ENCODE results near the gene OR4F6. TPM values are rescaled to one million over a fixed set of nuclear protein-coding genes. Genes with fewer than 3 reads are reported as not detected.

Gene OR4F6
- total and polyA plus RNA-seq, 9 of the 15 experiments (the other 6 are each of a cell fraction or from before 2014, with no cell fraction given): not detected

- TF ChIP-seq CEBPZ (IDR thresholded peaks at IDR 0.05; ENCODE audit: borderline replicate concordance, low read depth, low read length): no peak
- TF ChIP-seq ETS1 (conservative IDR thresholded peaks at IDR 0.05; ENCODE audit: control insufficient read depth, low read depth, low read length): no peak
- TF ChIP-seq HNRNPK (IDR thresholded peaks at IDR 0.05; ENCODE audit: low read depth, low read length, poor library complexity, severe bottlenecking): no peak
- no peak for TF ChIP-seq FOXO4 (CRISPR knock-in tag; IDR thresholded peaks at IDR 0.05)
- no peak for TF ChIP-seq HNRNPL (IDR thresholded peaks at IDR 0.05; ENCODE audit: low read depth, low read length)
- TF ChIP-seq ZNF274 (IDR thresholded peaks at IDR 0.05; ENCODE audit: borderline replicate concordance, low read depth, low read length): no peak
Observed at GRCh38 chr15:101852356-101852755, 49.0 kb downstream of the OR4F6 start (continued).

Small RNA genes lying within 50 kb of the gene (small RNA-seq; reads per million reads assigned to genes)
- gene RN7SL209P: not detected

Other genes with a start within 250 kb of the OR4F6 start
- 16.5 and 23.5 TPM in 2 replicates for gene TM2D3, start 151.1 kb upstream of the OR4F6 start, total RNA-seq (2014; rRNA removed)
- gene TM2D3, start 151.1 kb upstream of the OR4F6 start, total RNA-seq (2014; rRNA removed; fragmentation: Illumina TruSeq; extraction: Trizol): 31.3 and 32.4 TPM in 2 replicates
- 34.1 and 34.9 TPM in 2 replicates for gene TM2D3, start 151.1 kb upstream of the OR4F6 start, total RNA-seq (2015; rRNA removed; fragmentation: Illumina TruSeq; extraction: Trizol)
- 27.4 and 28.9 TPM in 2 replicates for gene TM2D3, start 151.1 kb upstream of the OR4F6 start, total RNA-seq (2021)
- 59.5 and 61.0 TPM in 2 replicates for gene TM2D3, start 151.1 kb upstream of the OR4F6 start, polyA plus RNA-seq (2011; rRNA removed)
- gene TM2D3, start 151.1 kb upstream of the OR4F6 start, polyA plus RNA-seq (2014; fragmentation: Illumina TruSeq; extraction: Trizol): 25.3 and 26.8 TPM in 2 replicates
- gene TM2D3, start 151.1 kb upstream of the OR4F6 start, polyA plus RNA-seq (2014; fragmentation: Nextera tagmentation; extraction: Ambion mirVana): 10 to 100 TPM; 59.2 to 67.9 TPM
- gene TM2D3, start 151.1 kb upstream of the OR4F6 start, polyA plus RNA-seq (2014; rRNA removed): 27.9 and 28.2 TPM in 2 replicates
- gene TARS3, start 79.0 kb upstream of the OR4F6 start, total RNA-seq (2014; rRNA removed): 12.1 and 13.3 TPM in 2 replicates
- gene TARS3, start 79.0 kb upstream of the OR4F6 start, total RNA-seq (2014; rRNA removed; fragmentation: Illumina TruSeq; extraction: Trizol): 13.2 and 14.5 TPM in 2 replicates
- 14.3 and 14.7 TPM in 2 replicates for gene TARS3, start 79.0 kb upstream of the OR4F6 start, total RNA-seq (2015; rRNA removed; fragmentation: Illumina TruSeq; extraction: Trizol)
- 8.6 and 8.7 TPM in 2 replicates for gene TARS3, start 79.0 kb upstream of the OR4F6 start, total RNA-seq (2021)
- gene TARS3, start 79.0 kb upstream of the OR4F6 start, polyA plus RNA-seq (2011; rRNA removed): 5.1 and 5.8 TPM in 2 replicates
- gene TARS3, start 79.0 kb upstream of the OR4F6 start, polyA plus RNA-seq (2014; fragmentation: Illumina TruSeq; extraction: Trizol): 8.1 and 9.8 TPM in 2 replicates
- 1 to 10 TPM; 2.1 to 3.0 TPM for gene TARS3, start 79.0 kb upstream of the OR4F6 start, polyA plus RNA-seq (2014; fragmentation: Nextera tagmentation; extraction: Ambion mirVana)
- gene TARS3, start 79.0 kb upstream of the OR4F6 start, polyA plus RNA-seq (2014; rRNA removed): 10.0 and 10.9 TPM in 2 replicates
- not detected in 2 replicates for gene OR4F15, start 8.7 kb downstream of the OR4F6 start, total RNA-seq (2014; rRNA removed)
- gene OR4F15, start 8.7 kb downstream of the OR4F6 start, total RNA-seq (2014; rRNA removed; fragmentation: Illumina TruSeq; extraction: Trizol): not detected in 2 replicates
- gene OR4F15, start 8.7 kb downstream of the OR4F6 start, total RNA-seq (2015; rRNA removed; fragmentation: Illumina TruSeq; extraction: Trizol): not detected in 2 replicates
- not detected in 2 replicates for gene OR4F15, start 8.7 kb downstream of the OR4F6 start, total RNA-seq (2021)
- not detected in 2 replicates for gene OR4F15, start 8.7 kb downstream of the OR4F6 start, polyA plus RNA-seq (2011; rRNA removed)
- gene OR4F15, start 8.7 kb downstream of the OR4F6 start, polyA plus RNA-seq (2014; fragmentation: Illumina TruSeq; extraction: Trizol): not detected in 2 replicates
- not detected for gene OR4F15, start 8.7 kb downstream of the OR4F6 start, polyA plus RNA-seq (2014; fragmentation: Nextera tagmentation; extraction: Ambion mirVana)
- gene OR4F15, start 8.7 kb downstream of the OR4F6 start, polyA plus RNA-seq (2014; rRNA removed): not detected in 2 replicates